ENCODE data around the gene APBA1.
A peak's percentile ranks its signal among the peaks of the same experiment; 100 is the strongest.

APBA1 gene

GRCh38 chr9:69673311-69673640, 1.1 kb upstream of the APBA1 start:
- H3K36me3 Mint-ChIP-seq, result no peaks in the 10 kb centered on the region
- H3K27me3 Mint-ChIP-seq, result peaks cover 8% of the 10 kb centered on the region
- peaks cover 25% of the 10 kb centered on the region for H3K4me1 Mint-ChIP-seq (ENCODE audit: low read depth)
- peak overlapping the region; percentile 82 for H3K4me3 Mint-ChIP-seq
- no peak overlapping the region for H3K27ac Mint-ChIP-seq
- no peaks in the 10 kb centered on the region for H3K9me3 Mint-ChIP-seq (ENCODE audit: low read depth)

GRCh38 chr9:69672596-69673310, 582 bp upstream of the APBA1 start:
- Mint-ChIP-seq H3K4me3 (peak overlapping the region; percentile 82), H3K4me1 (ENCODE audit: low read depth) (peaks cover 25% of the 10 kb centered on the region), H3K36me3 (no peaks in the 10 kb centered on the region), H3K27me3 (peaks cover 8% of the 10 kb centered on the region), H3K27ac (no peak overlapping the region), H3K9me3 (ENCODE audit: low read depth) (no peaks in the 10 kb centered on the region)

- Mint-ChIP-seq H3K36me3 (no peaks in the 10 kb centered on the region), H3K27me3 (peaks cover 5% of the 10 kb centered on the region), H3K4me3 (peak overlapping the region; percentile 74), H3K4me1 (ENCODE audit: low read depth) (peaks cover 25% of the 10 kb centered on the region), H3K9me3 (ENCODE audit: low read depth) (no peaks in the 10 kb centered on the region), H3K27ac (no peak overlapping the region)
Measured at GRCh38 chr9:69671311-69671878, 776 bp downstream of the APBA1 start.

DNA sequence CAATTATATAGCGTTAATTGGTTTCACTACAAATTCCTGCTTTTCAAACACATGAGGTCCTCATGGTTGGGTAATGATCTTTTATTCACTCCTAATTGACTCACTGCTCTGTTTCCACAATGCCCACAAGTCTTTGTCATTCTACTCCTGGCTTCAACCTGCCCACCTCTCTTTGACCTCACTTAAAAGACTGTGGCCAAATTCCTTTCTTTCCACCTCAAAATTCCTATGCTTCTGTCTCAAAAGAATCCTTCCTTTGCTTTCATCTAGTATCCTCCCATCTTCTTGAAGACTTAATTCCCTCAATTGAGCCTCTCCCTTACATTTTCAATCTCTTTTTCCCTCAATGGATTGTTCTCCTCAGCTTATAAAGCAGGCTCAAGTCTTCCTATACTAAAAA, 4.9 kb downstream of the APBA1 start:
- H3K9me3 Mint-ChIP-seq (ENCODE audit: low read depth), result no peaks in the 10 kb centered on the region
- no peaks in the 10 kb centered on the region for H3K36me3 Mint-ChIP-seq
- H3K27me3 Mint-ChIP-seq, result peaks cover 8% of the 10 kb centered on the region
- H3K4me1 Mint-ChIP-seq (ENCODE audit: low read depth), result peaks cover 9% of the 10 kb centered on the region
- no peak overlapping the region for H3K4me3 Mint-ChIP-seq
- no peak overlapping the region for H3K27ac Mint-ChIP-seq

- H3K27me3 Mint-ChIP-seq, result peaks cover 9% of the 10 kb centered on the region
- H3K9me3 Mint-ChIP-seq (ENCODE audit: low read depth), result no peaks in the 10 kb centered on the region
- H3K4me3 Mint-ChIP-seq, result no peak overlapping the region
- no peaks in the 10 kb centered on the region for H3K36me3 Mint-ChIP-seq
- H3K27ac Mint-ChIP-seq, result no peak overlapping the region
- no peaks in the 10 kb centered on the region for H3K4me1 Mint-ChIP-seq (ENCODE audit: low read depth)
Measured at GRCh38 chr9:69660304-69660703, 11.9 kb downstream of the APBA1 start.

DNA sequence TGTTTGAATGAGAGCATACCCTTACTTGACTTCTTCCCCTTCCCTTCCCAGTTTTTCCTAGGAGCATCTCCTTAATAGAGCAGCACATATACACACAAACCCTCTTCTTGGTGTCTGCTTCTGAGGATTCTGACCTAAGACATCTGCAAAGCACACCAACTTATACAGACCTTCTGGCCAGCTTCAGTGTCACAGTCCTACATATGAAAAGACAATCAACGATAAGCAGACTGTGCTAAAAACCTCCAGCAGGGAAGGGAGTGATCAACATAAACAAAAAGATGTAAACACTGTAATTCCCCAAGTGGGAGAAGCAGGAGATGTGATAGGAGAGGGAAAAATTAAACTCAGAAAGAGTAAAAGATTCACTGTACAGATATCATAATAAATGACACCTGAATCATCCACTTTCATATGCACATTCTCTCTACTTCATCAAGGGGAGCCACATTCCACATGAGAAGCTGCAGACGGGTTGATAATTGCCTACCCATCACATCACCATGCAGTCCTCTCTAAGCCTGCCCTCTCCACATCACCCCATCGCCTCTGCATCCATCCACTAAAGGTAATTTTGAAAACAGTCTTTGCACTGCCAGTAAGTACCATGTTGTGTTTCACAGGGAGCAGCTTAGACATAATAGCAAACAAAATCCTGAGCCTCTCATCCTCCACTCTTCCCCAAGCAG, 13.0 kb downstream of the APBA1 start:
- no peaks in the 10 kb centered on the region for H3K36me3 Mint-ChIP-seq
- H3K4me3 Mint-ChIP-seq, result no peak overlapping the region

DNA sequence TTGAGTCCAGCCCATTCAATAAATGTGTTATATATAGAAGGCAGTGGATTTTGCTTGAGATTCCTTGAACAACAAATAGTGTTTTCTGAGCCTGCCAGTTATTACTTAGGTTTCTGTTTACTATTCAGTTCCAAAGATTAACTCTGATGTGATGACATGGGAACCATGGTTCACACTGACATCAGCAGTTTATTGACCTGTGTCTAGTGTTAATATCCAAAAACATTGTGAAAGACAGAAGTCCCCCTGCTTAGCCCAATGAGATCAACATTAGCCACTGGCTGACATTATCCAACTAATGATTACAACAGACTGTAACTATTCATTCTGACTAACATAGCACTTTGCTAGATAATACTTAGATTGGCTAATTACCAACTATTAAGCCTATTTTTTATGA, 14.9 kb downstream of the APBA1 start:
- H3K27me3 Mint-ChIP-seq, result peaks cover 6% of the 10 kb centered on the region
- H3K27ac Mint-ChIP-seq, result no peak overlapping the region
- H3K4me1 Mint-ChIP-seq (ENCODE audit: low read depth), result no peaks in the 10 kb centered on the region
- no peaks in the 10 kb centered on the region for H3K9me3 Mint-ChIP-seq (ENCODE audit: low read depth)
- no peak overlapping the region for H3K4me3 Mint-ChIP-seq
- no peaks in the 10 kb centered on the region for H3K36me3 Mint-ChIP-seq

More for the DNA sequence above, 13.0 kb downstream of the APBA1 start:
- Mint-ChIP-seq H3K27me3 (peaks cover 8% of the 10 kb centered on the region), H3K4me1 (ENCODE audit: low read depth) (no peaks in the 10 kb centered on the region), H3K9me3 (ENCODE audit: low read depth) (no peaks in the 10 kb centered on the region), H3K27ac (no peak overlapping the region)

- Mint-ChIP-seq H3K27me3 (peaks cover 2% of the 10 kb centered on the region), H3K4me3 (no peak overlapping the region), H3K27ac (no peak overlapping the region), H3K36me3 (no peaks in the 10 kb centered on the region), H3K4me1 (ENCODE audit: low read depth) (no peaks in the 10 kb centered on the region), H3K9me3 (ENCODE audit: low read depth) (no peaks in the 10 kb centered on the region)
Measured at GRCh38 chr9:69655065-69655464, 17.1 kb downstream of the APBA1 start.

GRCh38 chr9:69653261-69653660, 18.9 kb downstream of the APBA1 start:
- Mint-ChIP-seq H3K4me3 (no peak overlapping the region), H3K9me3 (ENCODE audit: low read depth) (no peaks in the 10 kb centered on the region), H3K4me1 (ENCODE audit: low read depth) (no peaks in the 10 kb centered on the region), H3K27me3 (peaks cover 5% of the 10 kb centered on the region), H3K36me3 (no peaks in the 10 kb centered on the region), H3K27ac (no peak overlapping the region)

GRCh38 chr9:69649566-69650250, 22.5 kb downstream of the APBA1 start:
- Mint-ChIP-seq H3K9me3 (ENCODE audit: low read depth) (no peaks in the 10 kb centered on the region), H3K4me1 (ENCODE audit: low read depth) (no peaks in the 10 kb centered on the region), H3K27me3 (peaks cover 5% of the 10 kb centered on the region), H3K27ac (no peak overlapping the region), H3K4me3 (no peak overlapping the region), H3K36me3 (no peaks in the 10 kb centered on the region)

GRCh38 chr9:69647804-69648203, 24.4 kb downstream of the APBA1 start:
- Mint-ChIP-seq H3K27ac (no peak overlapping the region), H3K4me1 (ENCODE audit: low read depth) (no peaks in the 10 kb centered on the region), H3K9me3 (ENCODE audit: low read depth) (no peaks in the 10 kb centered on the region), H3K36me3 (no peaks in the 10 kb centered on the region), H3K4me3 (no peak overlapping the region), H3K27me3 (peaks cover 5% of the 10 kb centered on the region)

DNA sequence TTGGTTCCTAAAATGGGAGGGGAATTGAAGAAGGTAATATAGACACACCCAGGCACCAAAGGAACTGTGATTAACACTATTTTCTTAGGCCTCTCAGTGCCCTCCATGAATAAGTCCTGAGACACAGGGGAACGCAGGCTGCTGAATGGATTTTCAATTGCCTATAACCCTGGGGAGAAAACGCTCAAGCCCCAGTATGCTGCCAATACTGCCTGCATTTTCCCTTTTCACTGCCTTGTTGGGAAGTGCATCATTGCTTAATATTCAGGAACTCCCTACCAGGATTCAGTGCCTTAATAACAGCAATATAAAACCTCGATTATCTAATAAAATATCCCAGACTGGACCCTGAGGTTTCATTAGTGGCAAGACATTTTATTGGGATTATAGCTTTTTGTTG, 25.4 kb downstream of the APBA1 start:
- H3K9me3 Mint-ChIP-seq (ENCODE audit: low read depth), result peaks cover 5% of the 10 kb centered on the region
- peaks cover 5% of the 10 kb centered on the region for H3K27me3 Mint-ChIP-seq
- no peak overlapping the region for H3K27ac Mint-ChIP-seq
- no peaks in the 10 kb centered on the region for H3K4me1 Mint-ChIP-seq (ENCODE audit: low read depth)
- H3K36me3 Mint-ChIP-seq, result no peaks in the 10 kb centered on the region
- H3K4me3 Mint-ChIP-seq, result no peak overlapping the region

DNA sequence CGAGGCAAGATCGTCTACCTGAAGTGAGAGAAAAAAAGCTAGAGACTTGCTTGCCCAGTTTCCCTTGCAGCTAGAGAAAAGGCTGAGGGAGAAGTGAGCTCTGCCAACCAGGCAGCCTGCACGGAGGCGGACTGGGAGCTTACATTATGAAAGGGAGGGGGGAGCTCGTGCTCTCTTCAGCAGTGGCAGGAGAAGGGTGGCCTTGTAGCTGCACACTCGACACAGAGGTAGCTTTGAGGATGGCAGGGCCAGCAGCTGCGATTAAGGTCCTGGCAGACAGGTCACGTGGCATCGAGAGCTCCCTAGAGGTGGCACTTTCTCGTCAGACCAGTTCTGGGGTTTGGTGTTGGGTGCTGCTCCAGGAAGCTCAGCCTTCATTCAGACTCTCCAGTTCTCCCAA, 26.7 kb downstream of the APBA1 start:
- Mint-ChIP-seq H3K36me3 (no peaks in the 10 kb centered on the region), H3K9me3 (ENCODE audit: low read depth) (peaks cover 5% of the 10 kb centered on the region), H3K27me3 (peaks cover 7% of the 10 kb centered on the region), H3K27ac (no peak overlapping the region), H3K4me3 (no peak overlapping the region), H3K4me1 (ENCODE audit: low read depth) (no peaks in the 10 kb centered on the region)

GRCh38 chr9:69643098-69643497, 29.1 kb downstream of the APBA1 start:
- no peaks in the 10 kb centered on the region for H3K36me3 Mint-ChIP-seq
- no peaks in the 10 kb centered on the region for H3K4me1 Mint-ChIP-seq (ENCODE audit: low read depth)
- H3K27me3 Mint-ChIP-seq, result peaks cover 3% of the 10 kb centered on the region
- H3K9me3 Mint-ChIP-seq (ENCODE audit: low read depth), result peaks cover 5% of the 10 kb centered on the region
- no peak overlapping the region for H3K4me3 Mint-ChIP-seq
- H3K27ac Mint-ChIP-seq, result no peak overlapping the region

DNA sequence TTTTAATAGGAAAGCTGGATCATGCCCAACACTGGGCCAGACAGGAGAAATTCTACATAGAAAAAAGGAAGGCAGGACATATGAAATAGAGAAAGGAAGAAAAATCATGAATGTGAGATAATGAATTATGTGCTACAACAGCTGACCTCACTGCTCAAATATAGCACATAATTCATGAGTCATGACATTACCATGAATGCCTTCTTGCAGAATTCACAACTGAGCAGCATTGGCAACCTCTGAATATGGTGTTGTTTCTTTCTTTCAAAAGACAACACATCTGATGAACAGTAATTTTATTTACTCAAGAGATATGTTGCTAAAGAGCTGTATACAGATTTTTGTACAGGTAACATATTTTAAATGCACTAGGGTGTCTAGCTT, 34.4 kb downstream of the APBA1 start:
- Mint-ChIP-seq H3K27ac (no peak overlapping the region), H3K4me1 (ENCODE audit: low read depth) (no peaks in the 10 kb centered on the region), H3K27me3 (peaks cover 19% of the 10 kb centered on the region), H3K36me3 (no peaks in the 10 kb centered on the region), H3K4me3 (no peak overlapping the region), H3K9me3 (ENCODE audit: low read depth) (peaks cover 5% of the 10 kb centered on the region)

Measured in activated naive CD8-positive, alpha-beta T cell (primary cell).